HepG2 (cell line): ENCODE measurements around the gene TSPYL6. TPM values are rescaled to one million over a fixed set of nuclear protein-coding genes. Genes with fewer than 3 reads are reported as not detected.

Source experiments
- BCL6 ChIP-seq: IDR thresholded peaks from 2 replicates; pipeline ENCODE4 v1.6.1; 2016; ENCODE audit warnings: missing genetic modification reagents, missing compliant biosample characterization
- BHLHE40 ChIP-seq: IDR thresholded peaks from 2 replicates; pipeline ENCODE4 v1.6.1; 2011; ENCODE audit warnings: low read length, improper control_type of control experiment
- CEBPG ChIP-seq: IDR thresholded peaks from 2 replicates; pipeline ENCODE4 v1.6.1; 2016
- ELF3 ChIP-seq: IDR thresholded peaks from 2 replicates; pipeline ENCODE4 v1.6.1; 2016; ENCODE audit warnings: missing genetic modification reagents, missing compliant biosample characterization
- EP300 ChIP-seq, 3 experiments: sonication (generic) in 1 of 3; formaldehyde crosslinking in 1 of 3; IDR thresholded peaks; 2 replicates each; pipeline versions ENCODE4 v1.5.1 to v1.6.1; 2011 to 2020; ENCODE audit warnings: low read depth in 2 of 3, low read length in 2 of 3, borderline replicate concordance in 1 of 3, improper control_type of control experiment in 1 of 3, mild to moderate bottlenecking in 1 of 3, missing genetic modification reagents in 1 of 3, moderate library complexity in 1 of 3
- HMG20A ChIP-seq: IDR thresholded peaks from 2 replicates; pipeline ENCODE4 v1.6.1; 2016; ENCODE audit warnings: borderline replicate concordance
- MXD1 ChIP-seq: sonication (generic); formaldehyde crosslinking; IDR thresholded peaks from 2 replicates; pipeline ENCODE4 v1.4.0; 2020; ENCODE audit warnings: mild to moderate bottlenecking, missing genetic modification reagents
- NCOA2 ChIP-seq: sonication (generic); formaldehyde crosslinking; IDR thresholded peaks from 2 replicates; pipeline ENCODE4 v1.8.0; 2022; ENCODE audit warnings: inconsistent platforms
- NFRKB ChIP-seq: fragments of 450-650 bp; IDR thresholded peaks from 2 replicates; pipeline ENCODE4 v1.6.1; 2017
- NR2F6 ChIP-seq, 2 experiments: IDR thresholded peaks; 2 replicates each; pipeline ENCODE4 v1.6.1; 2016; ENCODE audit warnings: antibody characterized with exemption in 1 of 2, mild to moderate bottlenecking in 1 of 2
- POGZ ChIP-seq: sonication (generic); formaldehyde crosslinking; IDR thresholded peaks from 2 replicates; pipeline ENCODE4 v1.4.0; 2020; ENCODE audit warnings: mild to moderate bottlenecking, missing genetic modification reagents
- SOX13 ChIP-seq, 3 experiments: fragments of 450-650 bp in 1 of 3; sonication (generic) in 1 of 3; formaldehyde crosslinking in 1 of 3; IDR thresholded peaks in 2 of 3; conservative IDR thresholded peaks in 1 of 3; 2 replicates each; pipeline versions ENCODE4 v1.5.0 to v1.6.1; 2016 to 2020; ENCODE audit warnings: antibody characterized with exemption in 1 of 3, mild to moderate bottlenecking in 1 of 3, missing compliant biosample characterization in 1 of 3, missing genetic modification reagents in 1 of 3, moderate library complexity in 1 of 3
- SSRP1 ChIP-seq: IDR thresholded peaks from 2 replicates; pipeline ENCODE4 v1.6.1; 2016; ENCODE audit warnings: control low read depth
- ZNF251 ChIP-seq: sonication (generic); formaldehyde crosslinking; IDR thresholded peaks from 2 replicates; pipeline ENCODE4 v1.9.0; 2021; ENCODE audit warnings: mild to moderate bottlenecking, missing genetic modification reagents
- ZNF317 ChIP-seq: sonication (generic); formaldehyde crosslinking; IDR thresholded peaks from 2 replicates; pipeline ENCODE4 v1.5.0; 2020; ENCODE audit warnings: mild to moderate bottlenecking, missing genetic modification reagents
- ZNF607 ChIP-seq: sonication (generic); formaldehyde crosslinking; IDR thresholded peaks from 2 replicates; pipeline ENCODE4 v1.5.1; 2020; ENCODE audit warnings: missing genetic modification reagents, mild to moderate bottlenecking, borderline replicate concordance
- ZNF775 ChIP-seq: sonication (generic); formaldehyde crosslinking; IDR thresholded peaks from 2 replicates; pipeline ENCODE4 v1.4.0; 2020; ENCODE audit warnings: missing genetic modification reagents, mild to moderate bottlenecking, moderate library complexity, borderline replicate concordance
- polyA plus RNA-seq, 8 experiments: library from polyadenylated mRNA; depleted of rRNA in 3 of 8; stranded (reverse) in 7 of 8; unstranded in 1 of 8; fragments of >200 nt; fragmentation: Illumina TruSeq in 4 of 8; extraction: Trizol in 4 of 8; gene quantifications; 2 replicates each; pipeline versions ENCODE4 v1.2.1 to v1.2.3, GENCODE V29; 2011 to 2016; ENCODE audit warnings: low read depth in 4 of 8, missing spikeins in 1 of 8, mixed read lengths in 1 of 8; ENCODE audit not compliant: insufficient read depth in 1 of 8
- total RNA-seq, 5 experiments: library from RNA; depleted of rRNA; stranded (reverse); fragments of >200 nt; fragmentation: Illumina TruSeq; extraction: Trizol; gene quantifications; 2 replicates each; pipeline ENCODE4 v1.2.3, GENCODE V29; 2016; ENCODE audit warnings: low read depth in 1 of 5
- TF ChIP-seq, protein P1 (sequence below): IDR thresholded peaks from 2 replicates; pipeline ENCODE4 v1.4.0; 2020; ENCODE audit warnings: mild to moderate bottlenecking, missing genetic modification reagents

The TSPYL6 gene
- total and polyA plus RNA-seq, 2 of the 13 experiments (the other 11 are each of a cell fraction or from before 2014, with no cell fraction given) = 0.03 TPM; not detected in 1

DNA sequence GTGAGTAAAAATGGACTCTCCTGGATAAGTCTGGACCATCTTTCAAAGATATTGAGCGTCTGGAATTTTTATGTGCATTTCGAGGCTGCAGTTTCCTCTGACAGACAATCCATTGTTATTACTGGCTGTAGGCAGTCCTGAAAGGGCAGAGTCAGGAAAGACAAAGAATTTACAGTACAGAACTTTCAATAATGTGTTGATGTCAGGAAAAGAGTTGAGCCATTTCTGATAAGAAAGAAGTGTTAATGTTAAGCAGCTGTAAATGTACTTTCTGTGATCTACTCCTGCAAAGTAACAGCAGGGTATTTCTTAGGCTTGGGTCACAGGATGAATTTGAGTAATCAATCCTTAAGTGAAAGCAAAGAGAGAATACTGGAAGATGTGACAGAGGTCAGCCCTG is 29.8 kb downstream of the TSPYL6 start (continued):
- TF ChIP-seq SOX13 (IDR thresholded peaks at IDR 0.05) (no peak), SOX13 (CRISPR knock-in tag; conservative IDR thresholded peaks at IDR 0.05 in 1 of 2, IDR thresholded peaks at IDR 0.05 in 1 of 2) (peak in 1 of 2 experiments; percentile 87; a peak in 2 of 4 replicates), POGZ (CRISPR knock-in tag) (no peak), BCL6 (CRISPR knock-in tag) (peak; percentile 40; the same call in 1 of the 2 replicates), EP300 (IDR thresholded peaks at IDR 0.05; ENCODE audit: low read depth in 2 of 2, low read length in 2 of 2) (0 out of 4 replicates have a peak, but pooled peaks of 1 of the 2 experiments have one; percentile 13), EP300 (CRISPR knock-in tag; IDR thresholded peaks at IDR 0.05; ENCODE audit: borderline replicate concordance) (no peak), ZNF317 (CRISPR knock-in tag) (no peak), ZNF251 (no peak), NR2F6 (IDR thresholded peaks at IDR 0.05) (0 out of 2 replicates have a peak, but pooled peaks have one; percentile 26), NR2F6 (CRISPR knock-in tag; IDR thresholded peaks at IDR 0.05) (no peak), HMG20A (CRISPR knock-in tag) (peak; percentile 50; the same call in 1 of the 2 replicates), ELF3 (CRISPR knock-in tag) (peak; percentile 6; the same call in 1 of the 2 replicates), SSRP1 (CRISPR knock-in tag) (0 out of 2 replicates have a peak, but pooled peaks have one; percentile 41), MXD1 (CRISPR knock-in tag) (no peak), CEBPG (CRISPR knock-in tag) (peak; percentile 10; the same call in 1 of the 2 replicates), BHLHE40 (no peak), ZNF607 (CRISPR knock-in tag) (no peak), NCOA2 (CRISPR knock-in tag) (peak; percentile 42; the same call in 1 of the 2 replicates), NFRKB (no peak), ZNF775 (peak; percentile 67; the same call in 1 of the 2 replicates)
- TF ChIP-seq, protein P1, sequence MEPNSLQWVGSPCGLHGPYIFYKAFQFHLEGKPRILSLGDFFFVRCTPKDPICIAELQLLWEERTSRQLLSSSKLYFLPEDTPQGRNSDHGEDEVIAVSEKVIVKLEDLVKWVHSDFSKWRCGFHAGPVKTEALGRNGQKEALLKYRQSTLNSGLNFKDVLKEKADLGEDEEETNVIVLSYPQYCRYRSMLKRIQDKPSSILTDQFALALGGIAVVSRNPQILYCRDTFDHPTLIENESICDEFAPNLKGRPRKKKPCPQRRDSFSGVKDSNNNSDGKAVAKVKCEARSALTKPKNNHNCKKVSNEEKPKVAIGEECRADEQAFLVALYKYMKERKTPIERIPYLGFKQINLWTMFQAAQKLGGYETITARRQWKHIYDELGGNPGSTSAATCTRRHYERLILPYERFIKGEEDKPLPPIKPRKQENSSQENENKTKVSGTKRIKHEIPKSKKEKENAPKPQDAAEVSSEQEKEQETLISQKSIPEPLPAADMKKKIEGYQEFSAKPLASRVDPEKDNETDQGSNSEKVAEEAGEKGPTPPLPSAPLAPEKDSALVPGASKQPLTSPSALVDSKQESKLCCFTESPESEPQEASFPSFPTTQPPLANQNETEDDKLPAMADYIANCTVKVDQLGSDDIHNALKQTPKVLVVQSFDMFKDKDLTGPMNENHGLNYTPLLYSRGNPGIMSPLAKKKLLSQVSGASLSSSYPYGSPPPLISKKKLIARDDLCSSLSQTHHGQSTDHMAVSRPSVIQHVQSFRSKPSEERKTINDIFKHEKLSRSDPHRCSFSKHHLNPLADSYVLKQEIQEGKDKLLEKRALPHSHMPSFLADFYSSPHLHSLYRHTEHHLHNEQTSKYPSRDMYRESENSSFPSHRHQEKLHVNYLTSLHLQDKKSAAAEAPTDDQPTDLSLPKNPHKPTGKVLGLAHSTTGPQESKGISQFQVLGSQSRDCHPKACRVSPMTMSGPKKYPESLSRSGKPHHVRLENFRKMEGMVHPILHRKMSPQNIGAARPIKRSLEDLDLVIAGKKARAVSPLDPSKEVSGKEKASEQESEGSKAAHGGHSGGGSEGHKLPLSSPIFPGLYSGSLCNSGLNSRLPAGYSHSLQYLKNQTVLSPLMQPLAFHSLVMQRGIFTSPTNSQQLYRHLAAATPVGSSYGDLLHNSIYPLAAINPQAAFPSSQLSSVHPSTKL (CRISPR knock-in tag) = peak; percentile 39; the same call in 1 of the 2 replicates
